ENCODE data around the gene ALX4.

DNA sequence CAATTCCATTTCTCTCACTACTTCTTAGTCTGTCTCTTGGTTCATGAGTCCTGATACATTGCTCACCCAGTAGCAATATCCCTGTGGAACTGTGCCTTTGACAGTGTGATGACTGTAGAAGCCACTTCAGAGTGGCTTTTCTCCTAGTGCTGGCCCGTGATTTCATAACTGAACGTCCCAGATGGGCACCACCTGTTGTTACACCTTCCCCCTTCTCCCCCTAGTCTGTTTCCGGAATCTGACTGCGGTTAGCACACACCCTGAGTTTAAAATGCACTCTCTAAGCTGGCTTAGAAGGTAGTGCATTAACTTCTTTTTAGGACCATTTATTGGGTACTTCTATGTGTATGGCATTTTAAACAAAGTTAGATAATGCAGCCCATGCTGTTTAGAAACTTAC lies 83.0 kb downstream of the ALX4 start:
- no peak for TF ChIP-seq CTCF (IDR thresholded peaks at IDR 0.05; ENCODE audit: low read length)
- TF ChIP-seq EZH2 (optimal IDR thresholded peaks at IDR 0.05; ENCODE audit: low read depth, low read length): no peak

Data from MM.1S (cell line).